ENCODE data around the gene MTFP1.
"Not testable (repeated sequence)": the region's sequence is repeated elsewhere in the genome, so short reads cannot be mapped to it uniquely, and the experiment has no call there.

The MTFP1 gene

DNA sequence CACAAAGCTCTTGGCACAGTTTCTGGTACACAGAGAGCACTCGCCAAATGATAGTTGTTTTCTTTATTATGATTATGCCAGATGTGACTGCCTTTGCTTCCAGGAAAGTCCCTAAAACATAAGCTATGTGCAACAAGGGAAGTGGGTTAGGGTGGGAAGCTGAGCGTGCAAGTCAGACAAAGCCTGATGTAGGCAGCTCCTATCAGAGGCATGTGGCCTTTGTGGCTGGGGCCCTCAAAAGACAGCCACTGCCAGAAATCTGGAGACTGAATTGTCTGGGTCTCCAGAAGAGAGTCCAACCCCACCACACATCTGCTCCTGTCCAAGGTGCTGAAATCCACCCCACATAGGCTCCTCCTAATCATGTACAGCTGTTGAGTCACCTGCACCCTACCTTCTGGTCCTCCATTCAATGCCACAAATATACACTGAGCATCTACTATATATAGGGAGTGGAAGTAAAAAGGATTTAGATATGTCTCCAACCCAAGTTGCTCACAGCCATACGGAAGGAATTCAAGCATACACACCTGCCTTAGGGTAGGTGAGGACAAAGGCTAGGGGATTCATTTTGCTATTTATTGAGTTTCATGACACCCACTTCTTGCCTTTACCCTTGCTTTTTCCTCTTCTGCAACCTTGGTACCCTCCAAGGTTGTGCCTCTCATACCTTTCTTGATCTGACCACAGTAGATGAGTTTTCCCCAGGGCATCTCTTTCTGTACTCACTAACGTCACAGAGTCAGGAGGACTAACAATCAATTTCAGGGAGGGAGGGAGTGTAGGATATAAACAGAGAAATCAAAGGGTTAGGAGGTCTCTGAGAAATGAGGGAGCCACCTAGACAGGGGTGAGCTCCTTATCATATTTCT is 33.8 kb downstream of the MTFP1 start:
- no peak for DNase-seq

DNA sequence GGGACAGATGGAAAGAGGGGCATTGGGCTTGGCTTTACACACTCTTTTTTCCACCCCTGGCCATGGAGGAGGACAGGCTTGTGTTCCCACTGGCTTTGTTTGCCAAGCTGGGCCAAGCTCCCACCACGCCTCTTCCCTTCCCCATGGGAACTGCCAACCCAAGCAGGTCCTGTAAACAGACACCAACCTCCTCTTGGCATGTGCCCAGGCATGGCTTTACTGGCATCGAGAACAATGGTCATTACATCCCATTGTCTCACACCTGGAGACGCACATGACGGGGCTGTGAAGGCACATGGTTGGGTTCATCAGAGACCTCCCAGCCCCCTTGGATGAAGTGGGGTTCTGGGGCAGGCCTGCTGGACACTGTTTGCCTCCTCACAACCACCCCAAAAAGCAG is 34.6 kb downstream of the MTFP1 start:
- no peak for DNase-seq

DNA sequence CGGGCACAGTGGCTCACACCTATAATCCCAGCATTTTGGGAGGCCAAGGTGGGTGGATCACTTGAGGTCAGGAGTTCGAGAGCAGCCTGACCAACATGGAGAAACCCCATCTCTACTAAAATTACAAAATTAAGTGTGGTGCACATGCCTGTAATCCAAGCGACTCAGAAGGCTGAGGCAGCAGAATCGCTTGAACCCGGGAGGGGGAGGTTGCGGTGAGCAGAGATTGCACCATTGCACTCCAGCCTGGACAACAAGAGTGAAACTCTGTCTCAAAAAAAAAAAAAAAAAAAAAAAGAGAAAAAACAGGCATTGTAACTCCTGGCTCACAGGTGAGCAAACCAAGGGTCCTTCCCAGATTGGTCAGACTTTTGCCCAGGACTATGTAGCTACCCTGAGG is 35.0 kb downstream of the MTFP1 start:
- not testable (repeated sequence) for DNase-seq

DNA sequence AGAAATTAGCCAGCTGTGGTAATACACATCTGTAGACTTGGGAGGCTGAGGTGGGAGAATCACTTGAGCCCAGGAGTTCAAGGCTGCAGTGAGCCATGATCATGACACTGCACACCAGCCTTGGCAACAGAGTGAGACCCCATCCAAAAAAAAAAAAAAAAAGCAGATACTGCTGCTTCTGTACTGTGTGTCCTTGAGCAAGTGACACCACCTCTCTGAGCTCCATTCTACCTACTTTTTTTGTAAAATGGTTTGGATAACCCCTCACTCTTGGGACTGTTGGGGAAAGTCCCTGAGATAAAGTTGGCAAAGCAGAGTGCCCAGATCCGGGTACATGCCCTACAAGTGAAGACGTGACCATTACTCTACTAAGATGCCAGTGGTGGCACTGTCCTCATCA is 43.6 kb downstream of the MTFP1 start:
- no peak for DNase-seq

- DNase-seq, result no peak
Measured at GRCh38 chr22:30470655-30471054, 45.1 kb downstream of the MTFP1 start.

GRCh38 chr22:30471616-30472318 is 46.2 kb downstream of the MTFP1 start, which contains the start of gene SEC14L3:
Gene SEC14L3, minus strand, starts transcription at chr22:30472017. Its CDS starts 59 bp downstream, at chr22:30471958.
- DNase-seq, result no peak

- no peak for DNase-seq
Measured at GRCh38 chr22:30472994-30473720, 47.6 kb downstream of the MTFP1 start.

DNA sequence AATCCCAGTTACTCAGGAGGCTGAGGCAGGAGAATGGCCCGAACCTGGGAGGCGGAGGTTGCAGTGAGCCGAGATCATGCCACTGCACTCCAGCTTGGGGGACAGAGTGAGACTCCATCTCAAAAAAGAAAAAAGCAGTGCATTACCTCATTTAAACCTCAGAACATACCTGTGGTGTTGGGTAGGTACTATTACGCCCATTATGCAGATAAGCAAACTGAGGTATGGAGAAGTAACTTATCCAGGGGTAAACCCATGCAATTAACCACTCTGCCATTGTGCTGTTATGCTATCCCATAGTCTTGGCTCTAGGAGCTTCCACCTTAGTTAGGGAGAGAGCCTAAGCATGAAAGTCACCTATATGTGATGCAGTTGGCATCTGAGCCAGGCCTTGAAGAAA is 48.6 kb downstream of the MTFP1 start:
- DNase-seq, result no peak

DNA sequence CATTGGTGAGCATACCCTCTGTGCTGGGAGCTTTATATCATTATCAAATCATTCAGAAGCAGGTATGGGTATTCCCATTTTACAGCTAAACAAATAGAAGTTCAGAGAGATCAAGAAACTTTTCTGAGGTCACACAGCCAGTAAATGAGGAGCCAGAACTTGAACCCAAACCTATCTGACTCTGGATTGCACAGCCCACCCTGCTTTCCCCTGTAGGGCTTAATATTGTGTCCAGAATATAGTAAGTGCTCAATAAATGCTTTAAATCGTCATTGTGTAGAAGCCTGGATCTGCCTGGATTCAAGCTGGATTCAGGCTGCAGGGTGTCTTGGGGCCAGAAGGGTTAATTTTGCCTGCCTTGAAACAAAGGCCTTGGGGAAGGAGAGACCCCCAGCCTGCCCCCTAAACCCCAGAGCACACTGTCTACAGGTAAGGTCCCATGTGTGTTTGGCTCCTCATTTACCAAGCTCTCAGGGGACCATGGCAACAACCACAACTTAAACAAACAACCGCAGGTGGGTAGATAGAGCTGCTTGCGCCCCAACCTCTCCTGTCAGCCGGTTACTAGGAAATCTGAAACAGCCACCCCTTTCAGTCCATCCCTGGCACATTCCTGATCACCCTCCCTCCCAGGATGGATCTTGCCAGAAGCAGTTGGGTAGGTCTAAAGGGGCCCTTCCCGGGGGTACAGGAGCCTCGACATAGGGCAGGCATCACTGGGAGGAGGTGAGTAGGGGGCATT is 49.3 kb downstream of the MTFP1 start:
- DNase-seq, result no peak

All from GF-D8 (cell line).